Liver (tissue), 3 donors: ENCODE results near the gene ARHGAP33.

Source experiments
- FOXA1 ChIP-seq: IDR thresholded peaks from 2 replicates; pipeline ENCODE4 v1.6.1; 2016; ENCODE audit warnings: antibody characterized with exemption
- GABPA ChIP-seq, 2 donors: IDR thresholded peaks in 1 of 2; conservative IDR thresholded peaks in 1 of 2; 2 replicates each; pipeline ENCODE4 v1.6.1; 2016; ENCODE audit warnings: antibody characterized with exemption in 2 of 2, mild to moderate bottlenecking in 1 of 2, moderate library complexity in 1 of 2
- RAD21 ChIP-seq, 2 donors: IDR thresholded peaks; 2 replicates each; pipeline ENCODE4 v1.6.1; 2016; ENCODE audit warnings: antibody characterized with exemption in 2 of 2, mild to moderate bottlenecking in 2 of 2
- REST ChIP-seq: IDR thresholded peaks from 2 replicates; pipeline ENCODE4 v1.6.1; 2016; ENCODE audit warnings: antibody characterized with exemption, mild to moderate bottlenecking
- RXRA ChIP-seq, 2 donors: IDR thresholded peaks; 2 replicates each; pipeline ENCODE4 v1.6.1; 2017 to 2018; ENCODE audit warnings: antibody characterized with exemption in 2 of 2, mild to moderate bottlenecking in 1 of 2
- SP1 ChIP-seq: IDR thresholded peaks from 2 replicates; pipeline ENCODE4 v1.6.1; 2018; ENCODE audit warnings: antibody characterized with exemption, mild to moderate bottlenecking
- TAF1 ChIP-seq: conservative IDR thresholded peaks from 2 replicates; pipeline ENCODE4 v1.6.1; 2016; ENCODE audit warnings: antibody characterized with exemption, mild to moderate bottlenecking
- YY1 ChIP-seq: IDR thresholded peaks from 2 replicates; pipeline ENCODE4 v1.6.1; 2016; ENCODE audit warnings: antibody characterized with exemption, mild to moderate bottlenecking
- ZBTB33 ChIP-seq: IDR thresholded peaks from 2 replicates; pipeline ENCODE4 v1.6.1; 2016; ENCODE audit warnings: antibody characterized with exemption
- TF ChIP-seq, protein P1 (sequence below): fragments of 150-350 bp; IDR thresholded peaks from 2 replicates; pipeline ENCODE4 v1.5.1; 2017; ENCODE audit warnings: improper control_type of control experiment, low read depth, low read length; ENCODE audit not compliant: missing input control
- TF ChIP-seq, protein P2 (sequence below): IDR thresholded peaks from 2 replicates; pipeline ENCODE4 v1.6.1; 2016; ENCODE audit warnings: antibody characterized with exemption
- TF ChIP-seq, protein P3 (sequence below): IDR thresholded peaks from 2 replicates; pipeline ENCODE4 v1.6.1; 2016; ENCODE audit warnings: antibody characterized with exemption
- donor health status: healthy.
- donor health status: healthy.

GRCh38 chr19:35744430-35745327 lies 30.7 kb upstream of the ARHGAP33 start:
- TF ChIP-seq, protein P1, sequence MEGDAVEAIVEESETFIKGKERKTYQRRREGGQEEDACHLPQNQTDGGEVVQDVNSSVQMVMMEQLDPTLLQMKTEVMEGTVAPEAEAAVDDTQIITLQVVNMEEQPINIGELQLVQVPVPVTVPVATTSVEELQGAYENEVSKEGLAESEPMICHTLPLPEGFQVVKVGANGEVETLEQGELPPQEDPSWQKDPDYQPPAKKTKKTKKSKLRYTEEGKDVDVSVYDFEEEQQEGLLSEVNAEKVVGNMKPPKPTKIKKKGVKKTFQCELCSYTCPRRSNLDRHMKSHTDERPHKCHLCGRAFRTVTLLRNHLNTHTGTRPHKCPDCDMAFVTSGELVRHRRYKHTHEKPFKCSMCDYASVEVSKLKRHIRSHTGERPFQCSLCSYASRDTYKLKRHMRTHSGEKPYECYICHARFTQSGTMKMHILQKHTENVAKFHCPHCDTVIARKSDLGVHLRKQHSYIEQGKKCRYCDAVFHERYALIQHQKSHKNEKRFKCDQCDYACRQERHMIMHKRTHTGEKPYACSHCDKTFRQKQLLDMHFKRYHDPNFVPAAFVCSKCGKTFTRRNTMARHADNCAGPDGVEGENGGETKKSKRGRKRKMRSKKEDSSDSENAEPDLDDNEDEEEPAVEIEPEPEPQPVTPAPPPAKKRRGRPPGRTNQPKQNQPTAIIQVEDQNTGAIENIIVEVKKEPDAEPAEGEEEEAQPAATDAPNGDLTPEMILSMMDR = peak; percentile 28
- TF ChIP-seq TAF1 (no peak), YY1 (no peak), SP1 (peak; percentile 56), REST (no peak), RAD21 (IDR thresholded peaks at IDR 0.05) (peak; percentile 37 to 53), GABPA (IDR thresholded peaks at IDR 0.05 in 1 of 2, conservative IDR thresholded peaks at IDR 0.05 in 1 of 2) (no peak), RXRA (IDR thresholded peaks at IDR 0.05) (peak in 1 of 2 donors; percentile 6), ZBTB33 (no peak), FOXA1 (no peak)
- TF ChIP-seq, protein P2, sequence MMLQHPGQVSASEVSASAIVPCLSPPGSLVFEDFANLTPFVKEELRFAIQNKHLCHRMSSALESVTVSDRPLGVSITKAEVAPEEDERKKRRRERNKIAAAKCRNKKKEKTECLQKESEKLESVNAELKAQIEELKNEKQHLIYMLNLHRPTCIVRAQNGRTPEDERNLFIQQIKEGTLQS = peak; percentile 32
- TF ChIP-seq, protein P3, sequence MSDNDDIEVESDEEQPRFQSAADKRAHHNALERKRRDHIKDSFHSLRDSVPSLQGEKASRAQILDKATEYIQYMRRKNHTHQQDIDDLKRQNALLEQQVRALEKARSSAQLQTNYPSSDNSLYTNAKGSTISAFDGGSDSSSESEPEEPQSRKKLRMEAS = no peak
